ENCODE results near the gene TULP1. TPM values are rescaled to one million over a fixed set of nuclear protein-coding genes. Genes with fewer than 3 reads are reported as not detected.

The TULP1 gene
- total and polyA plus RNA-seq, 2 of the 13 experiments (the other 11 are each of a cell fraction or from before 2014, with no cell fraction given) = not detected

DNA sequence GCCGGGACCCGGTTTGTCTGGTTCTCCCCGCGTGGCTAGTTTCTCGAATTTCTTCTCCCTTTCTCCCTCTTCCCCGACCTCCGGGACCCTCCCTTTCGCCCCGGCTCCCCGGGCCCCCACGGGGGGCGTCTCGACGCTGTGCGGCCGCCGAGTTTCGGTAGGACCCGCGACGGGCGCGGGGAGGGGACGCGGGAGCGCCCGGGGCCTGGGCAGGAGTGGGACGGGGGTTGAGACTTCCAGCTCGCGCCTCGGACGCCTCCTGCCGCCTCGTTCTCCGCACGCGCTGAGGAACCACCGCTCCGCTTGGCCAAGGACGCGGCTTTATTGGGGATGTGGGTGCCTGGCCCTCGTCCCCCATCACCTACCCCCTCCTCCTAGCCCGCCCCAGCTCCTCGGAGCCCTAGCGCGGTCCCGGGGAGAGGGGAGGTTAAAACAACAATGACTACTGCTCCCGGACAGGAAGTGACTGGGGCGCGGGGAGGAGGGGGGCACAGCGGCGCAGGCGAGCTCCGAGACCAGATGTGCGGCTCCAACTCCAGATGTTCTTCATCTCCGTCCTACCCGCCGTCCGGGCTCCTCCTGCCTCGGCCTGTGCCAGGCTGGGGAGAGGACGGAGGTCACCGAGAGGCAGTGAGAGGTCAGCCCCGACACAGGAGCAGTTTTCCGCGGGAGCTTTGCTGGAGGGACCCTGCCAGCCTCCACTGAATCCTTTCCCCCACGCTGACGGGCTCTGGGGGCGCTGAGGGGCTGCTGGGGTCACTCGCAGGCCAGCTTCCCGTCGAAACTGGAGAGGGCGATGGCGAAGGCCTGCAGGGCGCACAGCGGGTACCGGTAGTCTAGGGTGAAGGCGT, 14.9 kb downstream of the TULP1 start (continued):
- TF ChIP-seq THYN1 (CRISPR knock-in tag; IDR thresholded peaks at IDR 0.05; ENCODE audit: borderline replicate concordance, low read depth) (no peak), MYNN (CRISPR knock-in tag; IDR thresholded peaks at IDR 0.05; ENCODE audit: low read depth) (peak; percentile 80; the same call in 1 of the 2 replicates), NCOA2 (CRISPR knock-in tag; IDR thresholded peaks at IDR 0.05) (no peak; the same call in none of the 2 replicates), HOXA3 (CRISPR knock-in tag; IDR thresholded peaks at IDR 0.05) (peak; percentile 64; the same call in 1 of the 2 replicates), ZNF781 (CRISPR knock-in tag; IDR thresholded peaks at IDR 0.05; ENCODE audit: borderline replicate concordance, not compliant biosample characterization) (no peak), HCFC1 (IDR thresholded peaks at IDR 0.05; ENCODE audit: low read depth, low read length) (no peak), ZKSCAN5 (CRISPR knock-in tag; IDR thresholded peaks at IDR 0.05) (no peak), STAT5B (CRISPR knock-in tag; IDR thresholded peaks at IDR 0.05) (no peak), CC2D1A (CRISPR knock-in tag; IDR thresholded peaks at IDR 0.05) (no peak), ZNF501 (CRISPR knock-in tag; IDR thresholded peaks at IDR 0.05) (peak; percentile 50; the same call in 1 of the 2 replicates), SRF (IDR thresholded peaks at IDR 0.05; ENCODE audit: low read depth, low read length) (no peak), ZNF563 (CRISPR knock-in tag; IDR thresholded peaks at IDR 0.05) (peak; percentile 97), CAMTA2 (CRISPR knock-in tag; IDR thresholded peaks at IDR 0.05; ENCODE audit: borderline replicate concordance) (0 out of 2 replicates have a peak, but pooled peaks have one; percentile 71), PITX1 (CRISPR knock-in tag; IDR thresholded peaks at IDR 0.05) (peak; percentile 70; the same call in 1 of the 2 replicates)
- TF ChIP-seq, protein P1, sequence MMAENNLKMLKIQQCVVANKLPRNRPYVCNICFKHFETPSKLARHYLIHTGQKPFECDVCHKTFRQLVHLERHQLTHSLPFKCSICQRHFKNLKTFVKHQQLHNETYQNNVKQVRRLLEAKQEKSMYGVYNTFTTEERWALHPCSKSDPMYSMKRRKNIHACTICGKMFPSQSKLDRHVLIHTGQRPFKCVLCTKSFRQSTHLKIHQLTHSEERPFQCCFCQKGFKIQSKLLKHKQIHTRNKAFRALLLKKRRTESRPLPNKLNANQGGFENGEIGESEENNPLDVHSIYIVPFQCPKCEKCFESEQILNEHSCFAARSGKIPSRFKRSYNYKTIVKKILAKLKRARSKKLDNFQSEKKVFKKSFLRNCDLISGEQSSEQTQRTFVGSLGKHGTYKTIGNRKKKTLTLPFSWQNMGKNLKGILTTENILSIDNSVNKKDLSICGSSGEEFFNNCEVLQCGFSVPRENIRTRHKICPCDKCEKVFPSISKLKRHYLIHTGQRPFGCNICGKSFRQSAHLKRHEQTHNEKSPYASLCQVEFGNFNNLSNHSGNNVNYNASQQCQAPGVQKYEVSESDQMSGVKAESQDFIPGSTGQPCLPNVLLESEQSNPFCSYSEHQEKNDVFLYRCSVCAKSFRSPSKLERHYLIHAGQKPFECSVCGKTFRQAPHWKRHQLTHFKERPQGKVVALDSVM (CRISPR knock-in tag; IDR thresholded peaks at IDR 0.05) = no peak
- TF ChIP-seq, protein P2, sequence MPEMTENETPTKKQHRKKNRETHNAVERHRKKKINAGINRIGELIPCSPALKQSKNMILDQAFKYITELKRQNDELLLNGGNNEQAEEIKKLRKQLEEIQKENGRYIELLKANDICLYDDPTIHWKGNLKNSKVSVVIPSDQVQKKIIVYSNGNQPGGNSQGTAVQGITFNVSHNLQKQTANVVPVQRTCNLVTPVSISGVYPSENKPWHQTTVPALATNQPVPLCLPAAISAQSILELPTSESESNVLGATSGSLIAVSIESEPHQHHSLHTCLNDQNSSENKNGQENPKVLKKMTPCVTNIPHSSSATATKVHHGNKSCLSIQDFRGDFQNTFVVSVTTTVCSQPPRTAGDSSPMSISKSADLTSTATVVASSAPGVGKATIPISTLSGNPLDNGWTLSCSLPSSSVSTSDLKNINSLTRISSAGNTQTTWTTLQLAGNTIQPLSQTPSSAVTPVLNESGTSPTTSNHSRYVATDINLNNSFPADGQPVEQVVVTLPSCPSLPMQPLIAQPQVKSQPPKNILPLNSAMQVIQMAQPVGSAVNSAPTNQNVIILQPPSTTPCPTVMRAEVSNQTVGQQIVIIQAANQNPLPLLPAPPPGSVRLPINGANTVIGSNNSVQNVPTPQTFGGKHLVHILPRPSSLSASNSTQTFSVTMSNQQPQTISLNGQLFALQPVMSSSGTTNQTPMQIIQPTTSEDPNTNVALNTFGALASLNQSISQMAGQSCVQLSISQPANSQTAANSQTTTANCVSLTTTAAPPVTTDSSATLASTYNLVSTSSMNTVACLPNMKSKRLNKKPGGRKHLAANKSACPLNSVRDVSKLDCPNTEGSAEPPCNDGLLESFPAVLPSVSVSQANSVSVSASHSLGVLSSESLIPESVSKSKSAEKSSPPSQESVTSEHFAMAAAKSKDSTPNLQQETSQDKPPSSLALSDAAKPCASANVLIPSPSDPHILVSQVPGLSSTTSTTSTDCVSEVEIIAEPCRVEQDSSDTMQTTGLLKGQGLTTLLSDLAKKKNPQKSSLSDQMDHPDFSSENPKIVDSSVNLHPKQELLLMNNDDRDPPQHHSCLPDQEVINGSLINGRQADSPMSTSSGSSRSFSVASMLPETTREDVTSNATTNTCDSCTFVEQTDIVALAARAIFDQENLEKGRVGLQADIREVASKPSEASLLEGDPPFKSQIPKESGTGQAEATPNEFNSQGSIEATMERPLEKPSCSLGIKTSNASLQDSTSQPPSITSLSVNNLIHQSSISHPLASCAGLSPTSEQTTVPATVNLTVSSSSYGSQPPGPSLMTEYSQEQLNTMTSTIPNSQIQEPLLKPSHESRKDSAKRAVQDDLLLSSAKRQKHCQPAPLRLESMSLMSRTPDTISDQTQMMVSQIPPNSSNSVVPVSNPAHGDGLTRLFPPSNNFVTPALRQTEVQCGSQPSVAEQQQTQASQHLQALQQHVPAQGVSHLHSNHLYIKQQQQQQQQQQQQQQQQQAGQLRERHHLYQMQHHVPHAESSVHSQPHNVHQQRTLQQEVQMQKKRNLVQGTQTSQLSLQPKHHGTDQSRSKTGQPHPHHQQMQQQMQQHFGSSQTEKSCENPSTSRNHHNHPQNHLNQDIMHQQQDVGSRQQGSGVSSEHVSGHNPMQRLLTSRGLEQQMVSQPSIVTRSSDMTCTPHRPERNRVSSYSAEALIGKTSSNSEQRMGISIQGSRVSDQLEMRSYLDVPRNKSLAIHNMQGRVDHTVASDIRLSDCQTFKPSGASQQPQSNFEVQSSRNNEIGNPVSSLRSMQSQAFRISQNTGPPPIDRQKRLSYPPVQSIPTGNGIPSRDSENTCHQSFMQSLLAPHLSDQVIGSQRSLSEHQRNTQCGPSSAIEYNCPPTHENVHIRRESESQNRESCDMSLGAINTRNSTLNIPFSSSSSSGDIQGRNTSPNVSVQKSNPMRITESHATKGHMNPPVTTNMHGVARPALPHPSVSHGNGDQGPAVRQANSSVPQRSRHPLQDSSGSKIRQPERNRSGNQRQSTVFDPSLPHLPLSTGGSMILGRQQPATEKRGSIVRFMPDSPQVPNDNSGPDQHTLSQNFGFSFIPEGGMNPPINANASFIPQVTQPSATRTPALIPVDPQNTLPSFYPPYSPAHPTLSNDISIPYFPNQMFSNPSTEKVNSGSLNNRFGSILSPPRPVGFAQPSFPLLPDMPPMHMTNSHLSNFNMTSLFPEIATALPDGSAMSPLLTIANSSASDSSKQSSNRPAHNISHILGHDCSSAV (CRISPR knock-in tag; IDR thresholded peaks at IDR 0.05; ENCODE audit: borderline replicate concordance) = no peak
- TF ChIP-seq, protein P3, sequence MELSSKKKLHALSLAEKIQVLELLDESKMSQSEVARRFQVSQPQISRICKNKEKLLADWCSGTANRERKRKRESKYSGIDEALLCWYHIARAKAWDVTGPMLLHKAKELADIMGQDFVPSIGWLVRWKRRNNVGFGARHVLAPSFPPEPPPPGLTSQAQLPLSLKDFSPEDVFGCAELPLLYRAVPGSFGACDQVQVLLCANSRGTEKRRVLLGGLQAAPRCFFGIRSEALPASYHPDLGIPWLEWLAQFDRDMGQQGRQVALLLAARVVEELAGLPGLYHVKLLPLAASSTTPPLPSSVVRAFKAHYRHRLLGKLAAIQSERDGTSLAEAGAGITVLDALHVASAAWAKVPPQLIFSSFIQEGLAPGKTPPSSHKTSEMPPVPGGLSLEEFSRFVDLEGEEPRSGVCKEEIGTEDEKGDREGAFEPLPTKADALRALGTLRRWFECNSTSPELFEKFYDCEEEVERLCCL (CRISPR knock-in tag; IDR thresholded peaks at IDR 0.05; ENCODE audit: borderline replicate concordance) = 0 out of 2 replicates have a peak, but pooled peaks have one; percentile 63
